ENCODE measurements around the gene PTPN11. TPM values are rescaled to one million over a fixed set of nuclear protein-coding genes. Genes with fewer than 3 reads are reported as not detected.

The PTPN11 gene
- polyA plus RNA-seq, 2 of the 4 experiments (the other 2 are of a cell fraction), result 78.6 to 194 TPM

GRCh38 chr12:112551681-112552080 lies 132.9 kb downstream of the PTPN11 start:
- DNase-seq (ENCODE audit: low read depth in 1 of 2, low spot score in 1 of 2) (peak in 1 of 2 experiments; percentile 25), FAIRE-seq (no peak), ATAC-seq (peak; percentile 44 to 56; a peak in 4 of 6 replicates)
- Histone ChIP-seq H3K9me3 (no peaks in the 10 kb centered on the region), H3K4me1 (no peaks in the 10 kb centered on the region), H3K27ac (no peak overlapping the region), H3K4me3 (no peak overlapping the region), H3K4me2 (no peak overlapping the region)
- POLR2A ChIA-PET, result no interaction called here
- WGBS (ENCODE audit: missing lambda C conversion rate), result 44% methylated on average over 5 of the region's 5 CpGs
- TF ChIP-seq PHF8 (IDR thresholded peaks at IDR 0.05; ENCODE audit: borderline replicate concordance, low read depth) (no peak), HOXB13 (CRISPR knock-in tag; IDR thresholded peaks at IDR 0.05; ENCODE audit: low read depth) (no peak), EHMT2 (IDR thresholded peaks at IDR 0.05; ENCODE audit: low read depth) (no peak), TP53 (CRISPR knock-in tag; IDR thresholded peaks at IDR 0.05) (no peak), BCL3 (IDR thresholded peaks at IDR 0.05) (no peak)
- CTCF ChIA-PET, result interaction anchor here (0.9 to 1.2 kb wide), 2 partner anchors 12 to 471 kb away, joined by 3 to 5 read pairs; no protein-coding TSS in a partner anchor

- H3K9me3 ChIP-seq, result no peaks in the 10 kb centered on the region
- peak; percentile 46 for FAIRE-seq
These were observed 137.0 kb downstream of the PTPN11 start for GRCh38 chr12:112555621-112556233.

More at GRCh38 chr12:112555621-112556233, 137.0 kb downstream of the PTPN11 start:
- peak; percentile 67 to 79; a peak in 5 of 6 replicates for ATAC-seq
- TF ChIP-seq CBX8 (IDR thresholded peaks at IDR 0.05) (no peak), NPAS2 (CRISPR knock-in tag; IDR thresholded peaks at IDR 0.05; ENCODE audit: borderline replicate concordance) (no peak), REST (IDR thresholded peaks at IDR 0.05) (no peak), ATOH8 (CRISPR knock-in tag; IDR thresholded peaks at IDR 0.05; ENCODE audit: low read depth) (no peak), E2F6 (IDR thresholded peaks at IDR 0.05; ENCODE audit: borderline replicate concordance, low read depth) (no peak), SREBF2 (IDR thresholded peaks at IDR 0.05) (no peak), JUN (IDR thresholded peaks at IDR 0.05) (no peak), HOXA7 (CRISPR knock-in tag; IDR thresholded peaks at IDR 0.05) (no peak), NR3C1 (IDR thresholded peaks at IDR 0.05) (no peak), KDM1A (IDR thresholded peaks at IDR 0.05; ENCODE audit: low read depth) (no peak), HES2 (IDR thresholded peaks at IDR 0.05) (no peak)
- CTCF ChIA-PET, result interaction anchor here (1.1 kb wide), 1 partner anchor 474 kb away, joined by 3 read pairs; no protein-coding TSS in a partner anchor
- Histone ChIP-seq H3K27ac (no peak overlapping the region), H3K4me3 (no peak overlapping the region), H3K4me1 (no peaks in the 10 kb centered on the region), H3K4me2 (no peak overlapping the region)
- DNase-seq (ENCODE audit: low read depth in 1 of 2, low spot score in 1 of 2), result peak; percentile 27 to 40
- 36% methylated on average over 9 of the region's 9 CpGs for WGBS (ENCODE audit: missing lambda C conversion rate)
- POLR2A ChIA-PET, result no interaction called here
